Activated CD4-positive, alpha-beta T cell treated with anti-CD3 and anti-CD28 coated beads, Interleukin-2, amount 50 U/mL, for 16 hours (primary cell): ENCODE measurements around the gene C1orf74.
A peak's percentile ranks its signal among the peaks of the same experiment; 100 is the strongest.

Experiments
- DNase-seq: peaks from one replicate; pipeline ENCODE4 v3.0.0-alpha.2; 2020

The C1orf74 gene

DNA sequence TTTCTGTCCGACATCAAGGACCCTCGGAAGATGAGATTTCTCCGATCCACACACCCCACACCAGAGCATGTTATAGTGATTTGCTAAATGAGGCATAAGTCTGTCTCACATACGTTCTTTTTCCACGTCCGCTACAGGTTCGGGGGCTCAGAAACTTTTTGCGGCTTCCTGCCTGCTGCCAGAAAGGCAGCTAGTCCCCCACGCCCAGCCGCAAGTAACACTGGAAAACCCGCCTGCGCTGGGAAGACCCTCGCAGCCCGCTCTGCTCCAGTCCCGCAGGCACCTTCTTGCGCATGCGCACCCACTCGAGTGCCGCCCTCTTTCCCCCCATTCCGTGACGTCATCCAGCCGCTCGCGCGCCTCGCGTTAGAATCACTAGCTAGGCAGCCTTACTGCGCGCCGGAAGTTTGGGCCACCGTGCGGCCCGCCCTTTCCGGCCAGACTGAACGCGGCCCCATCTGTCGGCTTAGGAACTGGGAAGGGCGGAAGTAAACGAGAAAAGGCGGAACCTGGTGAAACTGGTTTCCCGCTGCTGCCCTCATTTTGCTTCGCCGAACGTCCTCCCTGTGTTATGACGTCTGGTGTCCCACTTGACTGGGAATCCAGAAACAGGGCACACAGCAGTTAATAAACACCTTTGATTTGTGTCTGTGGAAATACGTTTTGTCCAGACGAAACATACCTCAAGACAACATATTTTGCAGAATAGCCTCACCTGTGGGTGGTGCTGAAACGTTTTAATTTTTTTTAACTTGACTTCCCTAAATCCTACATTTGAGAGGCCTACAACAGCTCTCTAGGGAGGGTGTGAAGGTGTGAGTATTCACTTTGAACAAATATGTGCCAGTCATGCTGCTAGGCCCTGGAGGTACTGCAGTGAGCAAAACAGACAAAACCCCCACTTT lies at the start of gene C1orf74:
C1orf74 (minus strand) TSS at position 295 of the 905 bp plus-strand sequence. CDS start 925 bp downstream, outside the sequence.
- peak; percentile 99 for DNase-seq

- no peak for DNase-seq
Observed at GRCh38 chr1:209831615-209832014, 47.3 kb upstream of the C1orf74 start.

DNA sequence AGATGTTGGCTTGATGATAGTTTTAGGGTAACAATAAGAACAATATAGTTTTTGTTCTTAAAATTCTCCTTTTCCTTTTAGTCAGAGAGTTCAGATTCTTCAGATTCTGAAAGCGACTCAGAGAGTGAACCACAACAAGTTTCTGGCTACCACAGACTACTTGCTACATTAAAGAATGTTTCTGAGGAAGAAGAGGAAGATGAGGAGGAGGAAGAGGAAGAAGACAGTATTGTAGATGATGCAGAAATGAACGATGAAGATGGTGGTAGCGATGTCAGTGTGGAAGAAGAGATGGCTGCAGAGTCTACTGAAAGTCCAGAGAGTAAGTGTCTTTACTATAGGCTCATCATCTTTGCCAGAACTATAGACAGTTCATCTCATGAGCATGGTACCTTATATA lies 46.4 kb upstream of the C1orf74 start:
- no peak for DNase-seq

DNA sequence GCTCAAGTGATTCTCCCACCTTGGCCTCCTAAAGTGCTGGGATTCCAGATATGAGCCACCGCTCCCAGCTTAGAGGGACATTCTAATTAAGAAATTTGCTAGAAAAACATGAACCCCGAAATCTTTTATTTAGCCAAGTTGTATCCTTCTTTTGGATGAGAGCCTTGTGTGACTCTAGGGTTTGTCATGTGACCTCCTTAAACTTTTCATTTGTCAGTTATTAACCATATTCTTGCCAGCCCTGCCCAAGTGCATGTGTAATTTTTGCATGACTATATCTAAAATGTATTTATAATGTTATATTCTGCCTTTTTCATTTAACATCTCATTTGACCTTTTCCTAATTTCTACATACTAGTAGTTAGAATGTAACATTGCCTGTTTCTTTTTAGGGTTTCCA lies 45.4 kb upstream of the C1orf74 start:
- no peak for DNase-seq

- peak; percentile 96 for DNase-seq
Observed at GRCh38 chr1:209827384-209828262, 43.3 kb upstream of the C1orf74 start, which contains the start of gene UTP25. Gene UTP25, plus strand, starts transcription at chr1:209827972. Its CDS starts 92 bp downstream, at chr1:209828064.

- no peak for DNase-seq
Observed at GRCh38 chr1:209825591-209826434, 41.5 kb upstream of the C1orf74 start.

DNA sequence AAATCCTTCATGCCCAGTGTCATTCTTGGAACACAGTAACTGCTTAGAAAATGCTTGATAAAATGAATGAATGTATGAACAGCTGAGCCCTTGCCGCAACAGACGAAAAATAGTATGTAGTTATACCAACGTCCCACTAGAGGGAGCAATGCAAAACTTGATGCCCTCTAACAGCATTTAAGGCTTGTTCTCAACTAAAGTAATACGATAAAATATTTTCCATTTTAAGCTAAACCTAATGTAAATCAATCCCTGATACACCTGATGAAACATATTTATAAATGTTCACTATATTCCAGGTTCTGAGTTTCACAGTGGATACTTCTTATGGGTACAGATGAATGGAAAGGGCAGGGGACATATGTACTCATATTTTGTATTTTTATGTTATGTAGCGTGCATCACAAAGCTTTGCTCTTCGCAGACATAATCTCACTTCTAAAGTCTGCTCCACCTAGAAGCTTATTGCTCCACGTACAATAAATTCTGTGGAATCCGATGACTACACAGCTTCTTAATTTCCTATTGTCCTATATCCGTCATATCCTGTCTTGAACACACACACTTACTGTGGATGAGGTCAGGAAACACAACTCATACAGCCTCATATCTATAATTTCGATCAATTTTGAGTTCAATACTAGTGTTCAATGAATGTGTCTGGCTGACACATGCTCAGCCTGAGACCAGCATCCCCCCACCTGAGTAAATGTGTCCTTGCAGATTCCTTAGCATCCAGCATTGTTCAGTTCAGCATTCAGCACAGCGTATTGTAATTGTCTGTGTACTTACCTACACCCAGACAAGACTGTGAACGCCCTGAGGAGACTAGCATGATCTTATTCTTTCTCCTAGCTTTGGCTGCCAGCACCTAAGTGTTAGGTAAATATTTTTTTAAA lies 39.0 kb upstream of the C1orf74 start:
- DNase-seq, result peak; percentile 63

DNA sequence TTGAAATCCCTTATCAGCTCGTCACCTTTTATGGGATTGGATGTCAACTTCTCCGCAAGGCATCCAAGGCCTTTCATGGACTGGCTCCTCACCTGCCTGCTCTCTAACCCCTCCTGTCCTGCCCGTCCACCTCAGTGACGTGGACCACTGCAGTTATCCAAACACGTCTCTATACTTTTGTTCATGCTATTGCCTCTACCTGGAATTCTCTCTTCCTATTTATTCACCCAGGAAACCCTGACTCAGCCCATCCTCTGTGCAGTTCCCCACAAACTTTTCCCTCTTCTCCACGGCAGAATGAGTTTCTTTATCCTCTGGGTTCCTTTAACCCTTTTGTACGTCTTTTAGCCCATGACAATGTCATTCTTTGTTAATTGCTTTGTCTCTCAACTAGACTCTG lies 38.3 kb upstream of the C1orf74 start:
- DNase-seq, result no peak

- DNase-seq, result no peak
Observed at GRCh38 chr1:209820986-209821385, 36.6 kb upstream of the C1orf74 start.

GRCh38 chr1:209819058-209819457 lies 34.7 kb upstream of the C1orf74 start:
- DNase-seq, result no peak

- no peak for DNase-seq
Observed at GRCh38 chr1:209817691-209818090, 33.3 kb upstream of the C1orf74 start.

GRCh38 chr1:209816923-209817322 lies 32.6 kb upstream of the C1orf74 start:
- no peak for DNase-seq

DNA sequence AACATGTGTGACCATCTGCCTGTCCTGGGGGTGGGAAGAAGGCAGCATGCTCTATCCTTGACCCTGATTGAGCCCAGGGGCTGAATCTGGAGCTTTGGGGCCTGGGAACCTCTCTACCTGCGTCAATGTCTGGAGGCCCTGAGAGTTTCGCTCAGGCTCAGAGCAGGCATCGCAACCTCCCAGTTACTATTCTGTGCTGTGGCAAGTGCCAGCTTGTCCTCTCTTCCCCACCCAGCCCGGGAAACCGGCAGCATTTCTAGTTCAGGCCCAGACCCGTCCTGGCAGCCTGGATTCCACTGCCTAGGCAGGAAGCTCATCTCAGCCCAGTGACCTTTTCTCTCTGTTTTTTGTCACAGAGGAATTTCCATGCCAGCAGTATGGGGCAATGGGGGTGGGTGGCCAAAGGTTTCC lies 31.6 kb upstream of the C1orf74 start:
- DNase-seq, result no peak

GRCh38 chr1:209815490-209815889 lies 31.1 kb upstream of the C1orf74 start:
- no peak for DNase-seq

- no peak for DNase-seq
Observed at GRCh38 chr1:209813902-209814301, 29.5 kb upstream of the C1orf74 start.

DNA sequence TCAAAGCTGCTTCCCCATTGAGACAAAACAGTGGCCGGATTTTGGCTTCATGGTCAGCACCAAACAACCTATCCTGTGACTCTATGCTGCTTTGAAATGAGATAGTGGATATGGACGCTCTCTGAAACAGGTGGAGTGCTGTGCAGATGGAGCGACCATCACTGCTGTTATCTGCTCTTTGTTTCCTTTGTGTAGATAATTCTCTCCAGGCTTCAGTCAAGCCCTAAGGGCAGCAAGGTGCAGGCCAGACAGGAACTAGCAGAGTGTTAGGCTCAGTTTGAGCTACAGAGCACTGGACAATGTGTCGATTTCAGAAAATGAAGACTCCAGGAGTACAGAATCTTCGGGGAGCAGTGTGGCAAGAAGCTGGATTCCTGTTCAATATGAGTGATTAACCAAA lies 26.4 kb upstream of the C1orf74 start:
- no peak for DNase-seq

DNA sequence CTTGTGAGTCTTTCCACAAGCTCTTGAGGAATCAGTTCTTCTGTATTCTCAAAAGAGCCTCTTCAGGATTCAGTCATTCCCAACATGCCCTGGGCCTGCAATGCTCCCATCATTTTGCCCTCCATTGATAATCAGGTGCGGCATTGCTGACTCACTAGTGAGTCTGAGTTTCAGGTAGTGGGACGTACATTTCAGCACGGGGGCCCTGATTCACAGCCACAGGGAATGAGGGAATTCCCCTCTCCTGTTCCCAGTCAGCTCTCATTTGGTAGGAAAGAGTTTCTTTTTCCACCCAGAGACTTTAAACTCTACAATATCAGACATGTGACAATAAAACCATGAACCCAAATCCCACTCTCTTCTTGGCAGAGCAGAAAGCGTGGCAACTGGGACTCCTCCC lies 25.3 kb upstream of the C1orf74 start:
- no peak for DNase-seq

- no peak for DNase-seq
Observed at GRCh38 chr1:209808059-209808581, 23.8 kb upstream of the C1orf74 start.

GRCh38 chr1:209807509-209807908 lies 23.1 kb upstream of the C1orf74 start:
- DNase-seq, result no peak

GRCh38 chr1:209805875-209806760 lies 21.8 kb upstream of the C1orf74 start, which contains the start of gene IRF6:
Gene IRF6, minus strand, starts transcription at chr1:209806142. Its CDS starts 4,729 bp downstream, at chr1:209801413.
- no peak for DNase-seq
